ENCODE measurements around the gene UBE2K.
"Not testable (repeated sequence)": the region's sequence is repeated elsewhere in the genome, so short reads cannot be mapped to it uniquely, and the experiment has no call there.

Gene UBE2K

DNA sequence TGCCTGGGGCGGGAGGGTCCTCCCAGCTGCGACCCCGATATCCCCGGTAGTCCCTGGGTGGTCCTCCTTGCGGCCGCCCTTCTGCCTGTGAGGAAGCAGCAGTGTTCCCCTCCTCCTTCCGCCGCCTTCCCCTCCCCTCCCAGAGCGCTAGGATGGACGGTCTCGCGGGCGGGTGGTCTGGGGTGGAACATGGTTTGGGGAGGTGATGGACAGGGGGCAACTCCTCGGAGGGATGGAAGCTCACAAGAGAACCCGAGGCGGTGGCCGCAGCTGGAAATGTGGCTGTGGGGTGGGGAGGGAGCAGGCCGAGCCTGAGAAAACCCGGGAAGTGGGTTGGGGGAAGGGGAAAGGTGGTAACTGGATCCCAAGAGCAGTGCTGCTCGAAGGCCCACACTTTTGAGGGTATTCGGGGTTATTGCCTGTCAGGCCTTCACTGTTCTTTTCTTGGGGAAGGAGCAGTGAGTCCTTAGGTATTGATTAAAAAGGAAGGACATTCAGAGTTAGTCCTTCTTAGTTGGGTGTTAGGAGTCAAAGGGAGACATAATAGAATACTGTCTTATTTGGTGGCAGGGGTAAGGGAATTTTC lies 581 bp downstream of the UBE2K start:
- DNase-seq: no peak

DNA sequence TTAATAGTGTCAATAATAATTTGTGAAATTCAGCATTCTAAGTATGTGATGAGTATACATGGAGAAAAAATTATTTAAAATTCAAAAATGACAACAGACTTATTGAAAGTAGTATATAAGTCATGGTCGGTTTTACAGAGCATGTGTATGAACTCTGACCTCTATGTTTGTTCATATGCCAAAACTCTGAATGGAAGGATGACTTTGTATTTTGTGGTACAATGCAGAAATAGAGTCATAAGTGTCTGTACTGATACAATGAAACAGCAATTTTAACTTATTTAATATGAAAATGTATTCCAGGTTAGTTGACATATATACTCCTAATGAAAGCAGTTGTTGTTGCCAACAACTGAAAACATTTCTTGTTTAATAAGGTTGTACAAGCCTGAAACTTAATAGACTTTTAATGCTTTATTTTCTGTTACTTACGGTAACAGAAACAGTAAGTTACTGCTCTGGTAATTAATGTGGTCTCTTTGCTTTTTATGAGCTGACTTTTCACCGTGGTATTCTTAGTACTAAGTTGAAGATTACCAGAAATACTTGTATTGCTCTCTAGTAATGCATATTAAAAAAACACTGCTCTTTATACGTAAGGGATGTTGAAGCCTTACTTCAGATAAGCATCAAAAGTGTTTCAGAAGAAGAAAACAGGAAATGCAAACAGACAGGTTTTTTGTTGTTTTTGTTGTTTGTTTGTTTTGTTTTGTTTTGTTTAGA lies 1.9 kb downstream of the UBE2K start:
- no peak for DNase-seq

DNA sequence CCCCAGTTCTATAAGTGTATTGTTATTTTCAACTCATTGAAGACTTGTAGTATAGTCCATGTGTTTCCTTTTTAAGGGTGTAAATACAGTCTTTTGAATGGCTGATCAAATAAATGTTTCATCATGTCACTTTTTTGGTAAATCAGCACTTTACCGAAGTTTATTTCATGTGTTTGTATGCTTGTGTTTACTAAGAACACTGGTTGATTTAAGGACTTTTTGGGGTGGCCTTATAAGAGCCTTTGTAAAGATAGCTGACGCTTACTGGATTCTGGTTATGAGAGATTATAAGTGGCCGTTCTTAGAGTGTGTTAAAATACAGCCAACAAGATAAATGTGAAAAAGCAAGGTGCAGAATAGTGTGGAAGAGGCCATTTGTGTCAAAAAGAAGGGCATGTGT lies 2.6 kb downstream of the UBE2K start:
- no peak for DNase-seq

DNA sequence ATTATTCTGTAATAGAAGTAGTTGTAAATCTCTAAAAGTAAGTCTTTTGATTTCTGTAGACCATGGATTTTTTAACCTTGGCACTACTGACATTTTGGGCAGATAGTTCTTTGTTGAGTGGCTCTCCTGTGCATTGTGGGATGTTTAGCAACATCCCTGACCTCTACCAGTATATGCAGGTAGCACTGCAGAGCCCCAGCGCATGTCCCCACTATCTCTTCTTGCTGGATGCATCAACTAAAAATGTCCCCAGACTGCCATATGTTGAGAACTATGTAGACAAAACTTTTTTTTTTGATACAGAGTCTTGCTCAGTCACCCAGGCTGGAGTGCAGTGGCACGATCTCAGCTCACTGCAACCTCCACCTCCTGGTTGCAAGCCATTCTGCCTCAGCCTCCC lies 4.8 kb downstream of the UBE2K start:
- no peak for DNase-seq

DNA sequence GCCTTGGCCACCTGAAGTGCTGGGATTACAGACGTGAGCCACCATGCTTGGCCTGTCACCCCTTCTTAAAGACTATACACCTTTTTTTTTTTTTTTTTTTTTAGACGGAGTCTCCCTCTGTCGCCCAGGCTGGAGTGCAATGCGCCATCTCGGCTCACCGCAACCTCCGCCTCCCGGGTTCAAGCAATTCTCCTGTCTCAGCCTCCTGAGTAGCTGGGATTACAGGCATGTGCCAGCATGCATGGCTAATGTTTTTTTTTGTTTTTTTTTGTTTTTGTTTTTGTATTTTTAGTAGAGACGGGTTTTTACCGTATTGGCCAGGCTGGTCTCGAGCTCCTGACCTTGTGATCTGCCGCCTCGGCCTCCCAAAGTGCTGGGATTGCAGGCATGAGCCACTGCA lies 6.9 kb downstream of the UBE2K start:
- not testable (repeated sequence) for DNase-seq

DNA sequence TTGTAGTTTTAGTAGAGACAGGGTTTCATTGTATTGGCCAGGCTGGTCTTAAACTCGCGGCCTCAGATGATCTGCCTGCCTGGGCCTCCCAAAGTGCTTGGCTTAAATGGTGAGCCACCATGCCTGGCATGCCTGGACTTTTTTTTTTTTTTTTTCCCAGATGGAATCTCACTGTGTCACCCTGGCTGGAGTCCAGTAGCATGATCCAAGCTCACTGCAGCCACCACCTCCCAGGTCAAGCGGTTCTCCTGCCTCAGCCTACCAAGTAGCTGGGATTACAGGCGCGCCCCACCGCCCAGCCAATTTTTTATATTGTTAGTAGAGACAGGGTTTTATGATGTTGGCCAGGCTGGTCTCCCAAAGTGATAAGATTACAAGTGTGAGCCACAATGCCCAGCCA lies 8.4 kb downstream of the UBE2K start:
- no peak for DNase-seq

DNA sequence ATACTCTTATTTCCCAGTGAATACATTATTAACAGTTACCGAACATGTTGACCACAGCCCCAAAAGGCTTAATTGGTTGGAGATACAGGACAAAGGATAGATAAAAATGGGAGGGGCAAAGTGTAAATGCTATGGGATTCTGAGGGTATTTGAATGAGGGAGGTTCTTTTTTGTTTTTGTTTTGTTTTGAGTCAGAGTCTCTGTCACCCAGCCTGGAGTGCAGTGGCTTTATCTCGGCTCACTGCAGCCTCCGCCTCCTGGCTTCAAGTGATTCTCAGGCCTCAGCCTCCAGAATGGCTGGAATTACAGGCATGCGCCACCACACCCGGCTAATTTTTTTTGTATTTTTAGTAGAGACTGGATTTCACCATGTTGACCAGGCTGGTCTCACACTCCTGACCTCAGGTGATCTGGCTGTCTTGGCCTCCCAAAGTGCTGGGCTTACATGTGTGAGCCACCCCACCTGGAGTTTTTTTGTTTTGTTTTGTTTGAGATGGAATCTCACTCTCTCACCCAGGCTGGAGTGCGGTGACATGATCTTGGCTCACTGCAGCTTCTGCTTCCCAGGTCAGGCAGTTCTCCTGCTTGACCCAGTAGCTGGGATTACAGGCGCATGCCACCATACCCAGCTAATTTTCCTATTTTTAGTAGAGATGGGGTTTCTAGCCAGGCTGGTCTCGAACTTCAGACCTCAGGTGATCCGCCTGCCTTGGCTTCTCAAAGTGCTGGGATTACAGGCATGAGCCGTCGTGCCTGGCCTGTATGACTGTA lies 9.0 kb downstream of the UBE2K start:
- no peak for DNase-seq

DNA sequence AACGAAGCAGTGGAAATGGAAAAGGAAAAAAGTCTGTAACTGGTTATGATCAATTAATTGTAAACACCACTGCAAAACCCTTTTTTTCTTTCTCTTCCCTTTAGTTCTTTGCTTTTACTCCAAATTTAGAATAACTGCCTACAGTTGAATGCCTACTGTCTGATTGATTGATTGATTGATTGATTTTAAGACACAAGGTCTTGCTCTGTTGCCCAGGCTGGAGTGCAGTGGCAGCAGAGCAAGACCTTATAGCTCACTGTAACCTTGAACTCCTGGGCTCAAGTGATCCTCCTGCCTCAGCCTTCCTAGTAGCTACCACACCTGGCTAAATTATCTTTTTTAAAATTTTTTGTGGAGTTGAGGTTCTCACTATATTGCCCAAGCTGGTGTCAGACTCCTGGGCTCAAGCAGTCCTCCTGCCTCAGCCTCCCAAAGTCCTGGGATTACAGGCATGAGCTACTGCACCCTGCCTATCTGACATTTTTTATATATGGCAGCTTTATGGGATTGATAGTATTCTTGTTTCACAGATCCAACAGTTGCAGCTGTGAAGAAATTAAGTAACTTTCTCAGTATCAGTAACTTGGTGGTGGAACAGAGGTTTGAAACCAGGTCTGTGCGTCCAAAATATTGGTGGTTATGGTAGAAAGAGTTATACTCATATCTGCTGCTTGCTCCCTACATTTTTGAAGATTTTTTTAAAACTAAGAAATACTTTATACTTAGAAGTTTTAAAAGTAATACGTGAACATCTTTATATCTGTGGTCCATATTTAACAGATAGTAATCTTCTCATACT lies 12.4 kb downstream of the UBE2K start:
- DNase-seq: no peak

DNA sequence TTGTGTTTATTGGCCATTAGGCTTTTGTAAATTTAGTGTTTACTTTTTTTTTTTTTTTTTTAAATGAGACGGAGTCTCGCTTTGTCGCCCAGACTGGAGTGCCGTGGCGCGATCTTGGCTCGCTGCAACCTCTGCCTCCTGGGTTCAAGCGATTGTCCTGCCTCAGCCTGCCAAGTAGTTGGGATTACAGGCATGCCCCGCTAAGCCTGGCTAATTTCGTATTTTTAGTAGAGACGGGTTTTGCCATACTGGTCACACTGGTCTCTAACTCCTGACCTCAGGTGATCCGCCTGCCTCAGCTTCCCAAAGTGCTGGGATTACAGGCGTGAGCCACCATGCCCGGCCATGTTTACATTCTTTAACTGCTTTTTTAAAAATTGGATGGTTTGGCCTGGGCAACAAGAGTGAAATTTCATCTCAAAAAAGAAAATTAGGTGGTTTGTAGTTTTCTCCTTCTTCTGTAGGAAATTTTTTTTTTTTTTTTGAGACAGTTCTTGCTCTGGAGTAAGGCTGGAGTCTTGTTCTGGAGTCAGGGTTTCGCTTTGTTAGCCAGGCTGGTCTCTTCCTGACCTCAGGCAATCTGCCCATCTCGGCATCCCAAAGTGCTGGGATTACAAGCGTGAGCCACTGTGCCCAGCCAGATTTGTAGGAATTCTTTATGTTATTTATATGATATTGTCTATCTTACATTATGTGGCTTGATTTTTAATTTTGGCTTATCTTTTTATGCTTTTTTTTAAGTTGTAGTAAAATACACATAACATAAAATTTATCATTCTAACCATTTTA lies 15.1 kb downstream of the UBE2K start:
- no peak for DNase-seq

DNA sequence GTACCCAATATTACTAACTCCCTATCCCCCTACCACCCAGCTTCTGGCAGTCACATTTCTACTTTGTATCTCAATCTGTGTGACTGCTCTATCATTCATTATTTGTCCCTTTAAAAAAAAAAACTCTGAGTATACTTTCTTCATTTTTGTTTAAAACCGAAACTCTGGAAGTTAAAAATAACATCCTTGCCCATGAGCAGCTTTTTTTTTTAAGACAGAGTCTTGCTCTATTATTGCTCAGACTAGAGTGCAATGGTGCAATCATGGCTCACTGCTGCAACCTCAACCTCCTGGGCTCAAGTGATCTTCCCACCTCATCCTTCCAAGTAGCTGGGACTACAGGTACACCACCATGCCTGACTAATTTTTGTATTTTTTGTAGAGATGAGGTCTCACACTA lies 15.8 kb downstream of the UBE2K start:
- no peak for DNase-seq

DNA sequence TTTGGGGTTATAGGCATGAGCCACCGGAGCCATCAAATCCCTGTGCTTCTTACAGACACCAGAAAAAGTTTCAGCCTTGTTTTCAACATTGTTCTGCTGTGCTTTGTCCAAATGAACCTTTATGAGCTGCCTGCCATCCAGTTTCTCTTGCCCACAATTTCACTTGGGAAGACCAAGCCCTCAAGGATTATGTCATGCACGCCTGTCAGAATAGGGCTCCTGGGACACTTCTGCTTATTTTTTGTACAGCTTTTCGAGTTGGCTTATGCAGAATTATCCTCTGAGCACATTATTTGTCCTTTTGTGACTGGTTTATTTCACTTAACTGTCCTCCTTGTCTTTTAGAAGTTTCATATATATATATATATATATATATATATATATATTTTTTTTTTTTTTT lies 16.2 kb downstream of the UBE2K start:
- no peak for DNase-seq

DNA sequence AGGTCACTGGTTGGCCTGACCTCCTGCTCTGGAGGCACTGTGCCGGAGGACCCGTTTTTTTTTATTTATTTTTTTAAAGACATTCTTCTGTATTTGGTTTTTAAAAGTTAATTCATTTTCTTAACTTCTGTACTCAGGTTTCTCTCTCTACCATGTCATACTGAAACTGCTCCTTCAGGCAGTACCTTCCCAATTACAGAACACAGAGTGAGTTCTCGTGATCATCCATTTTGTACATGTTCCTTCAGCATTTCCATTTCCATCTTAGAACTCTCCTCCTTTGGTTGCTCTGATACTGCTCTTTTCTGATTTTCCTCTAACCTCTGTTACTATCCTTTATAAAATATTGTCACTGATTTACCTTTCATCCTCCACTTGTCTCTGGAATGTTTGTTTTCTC lies 17.9 kb downstream of the UBE2K start:
- no peak for DNase-seq

DNA sequence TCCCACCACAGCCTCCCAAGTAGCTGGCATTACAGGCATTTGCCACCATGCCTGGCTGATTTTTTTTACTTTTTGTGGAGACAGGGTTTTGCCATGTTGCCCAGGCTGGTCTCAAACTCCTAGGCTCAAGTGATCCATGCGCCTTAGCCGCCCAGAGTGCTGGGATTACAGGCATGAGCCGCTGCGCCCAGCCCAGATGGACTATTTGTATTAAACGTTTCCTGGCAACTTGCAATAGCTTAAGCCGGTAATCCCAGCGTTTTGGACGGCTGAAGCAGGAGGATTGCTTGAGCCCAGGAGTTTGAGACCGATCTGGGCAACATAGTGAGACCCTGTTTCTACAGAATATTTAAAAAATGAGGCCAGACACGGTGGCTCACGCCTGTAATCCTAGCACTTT lies 18.4 kb downstream of the UBE2K start:
- no peak for DNase-seq

DNA sequence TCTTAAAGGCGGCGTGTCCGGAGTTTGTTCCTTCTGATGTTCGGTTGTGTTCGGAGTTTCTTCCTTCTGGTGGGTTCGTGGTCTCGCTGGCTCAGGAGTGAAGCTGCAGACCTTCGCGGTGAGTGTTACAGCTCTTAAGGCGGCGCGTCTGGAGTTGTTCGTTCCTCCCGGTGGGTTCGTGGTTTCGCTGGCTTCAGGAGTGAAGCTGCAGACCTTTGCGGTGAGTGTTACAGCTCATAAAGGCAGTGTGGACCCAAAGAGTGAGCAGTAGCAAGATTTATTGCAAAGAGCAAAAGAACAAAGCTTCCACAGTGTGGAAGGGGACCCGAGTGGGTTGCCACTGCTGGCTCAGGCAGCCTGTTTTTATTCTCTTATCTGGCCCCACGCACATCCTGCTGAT lies 19.8 kb downstream of the UBE2K start:
- not testable (repeated sequence) for DNase-seq

DNA sequence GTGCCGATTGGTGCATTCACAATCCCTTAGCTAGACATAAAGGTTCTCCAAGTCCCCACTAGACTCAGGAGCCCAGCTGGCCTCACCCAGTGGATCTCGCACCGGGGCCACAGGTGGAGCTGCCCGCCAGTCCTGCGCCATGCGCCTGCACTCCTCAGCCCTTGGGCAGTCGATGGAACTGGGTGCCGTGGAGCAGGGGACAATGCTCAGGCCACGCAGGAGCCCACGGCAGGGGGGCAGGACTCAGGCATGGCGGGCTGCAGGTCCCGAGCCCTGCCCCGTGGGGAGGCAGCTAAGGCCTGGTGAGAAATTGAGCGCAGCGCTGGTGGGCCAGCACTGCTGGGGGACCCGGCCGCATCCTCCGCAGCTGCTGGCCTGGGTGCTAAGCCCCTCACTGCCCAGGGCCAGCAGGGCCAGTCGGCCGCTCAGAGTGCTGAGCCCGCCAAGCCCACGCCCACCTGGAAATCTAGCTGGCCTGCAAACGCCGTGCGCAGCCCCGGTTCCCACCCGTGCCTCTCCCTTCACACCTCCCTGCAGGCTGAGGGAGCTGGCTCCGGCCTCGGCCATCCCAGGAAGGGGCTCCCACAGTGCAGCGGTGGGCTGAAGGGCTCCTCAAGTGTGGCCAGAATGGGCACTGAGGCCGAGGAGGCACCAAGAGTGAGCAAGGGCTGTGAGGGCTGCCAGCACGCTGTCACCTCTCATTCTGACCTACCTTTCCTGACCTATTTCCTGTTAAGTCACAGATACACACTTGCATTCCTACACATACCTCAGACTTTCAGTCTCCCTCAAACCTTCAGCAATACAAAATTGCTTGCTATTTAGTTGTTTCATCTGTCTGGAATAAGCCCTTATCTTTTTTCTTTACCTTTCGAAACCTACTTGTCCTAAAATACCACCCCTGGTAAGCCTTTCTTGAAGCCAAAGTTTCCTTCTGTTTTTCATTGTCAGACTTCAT lies 20.7 kb downstream of the UBE2K start:
- no peak for DNase-seq

DNA sequence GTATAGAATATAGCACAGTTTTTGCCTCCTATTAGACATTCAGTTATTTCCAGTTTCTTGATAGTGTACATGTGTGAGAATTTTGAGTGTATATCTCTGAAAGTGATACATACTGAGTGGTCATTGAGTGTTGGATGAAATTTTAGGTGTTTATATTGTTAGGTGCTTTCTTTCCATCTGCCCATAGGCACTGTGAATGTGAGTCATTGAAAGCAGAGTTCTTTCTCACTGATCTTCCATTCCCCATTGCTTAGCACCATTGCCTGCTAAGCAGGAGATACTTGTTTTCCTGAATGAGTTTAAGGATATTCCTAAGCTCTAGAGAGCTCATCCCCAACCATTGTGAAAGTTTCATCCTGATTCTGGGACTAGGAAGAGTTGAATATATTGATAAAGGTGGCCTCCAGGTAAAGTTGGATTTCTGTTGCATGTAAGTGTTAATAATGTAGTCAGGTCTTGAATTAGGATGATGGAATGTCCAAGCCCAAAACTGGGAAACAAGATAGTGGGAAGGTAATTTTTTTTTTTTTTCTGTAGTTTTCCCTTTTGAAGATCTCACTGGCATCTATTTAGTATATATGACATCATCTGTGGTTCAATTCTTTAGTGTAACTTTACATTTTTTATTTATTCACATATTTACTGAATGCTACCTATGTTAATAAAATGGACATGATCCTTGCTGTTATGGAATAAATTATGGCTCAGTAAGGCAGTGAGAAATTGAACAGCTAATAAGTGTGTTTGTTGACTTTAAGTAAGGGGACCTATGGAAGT lies 22.1 kb downstream of the UBE2K start:
- no peak for DNase-seq

DNA sequence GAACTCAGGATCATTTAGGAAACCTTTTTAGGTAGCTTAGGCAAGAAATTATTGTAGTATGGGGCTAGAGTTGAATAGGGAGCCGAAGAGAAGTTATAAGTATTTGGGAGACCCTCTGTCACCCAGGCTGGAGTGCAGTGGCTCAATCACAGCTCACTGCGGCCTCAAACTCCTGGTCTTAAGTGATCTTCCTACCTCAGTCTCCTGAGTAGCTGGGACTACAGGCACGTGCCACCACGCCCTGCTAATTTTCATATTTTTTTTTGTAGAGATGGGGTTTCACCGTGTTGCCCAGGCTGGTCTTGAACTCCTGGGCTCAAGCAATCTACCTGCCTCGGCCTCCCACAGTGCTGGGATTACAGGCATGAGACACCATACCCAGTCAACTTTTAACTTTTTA lies 23.3 kb downstream of the UBE2K start:
- not testable (repeated sequence) for DNase-seq

DNA sequence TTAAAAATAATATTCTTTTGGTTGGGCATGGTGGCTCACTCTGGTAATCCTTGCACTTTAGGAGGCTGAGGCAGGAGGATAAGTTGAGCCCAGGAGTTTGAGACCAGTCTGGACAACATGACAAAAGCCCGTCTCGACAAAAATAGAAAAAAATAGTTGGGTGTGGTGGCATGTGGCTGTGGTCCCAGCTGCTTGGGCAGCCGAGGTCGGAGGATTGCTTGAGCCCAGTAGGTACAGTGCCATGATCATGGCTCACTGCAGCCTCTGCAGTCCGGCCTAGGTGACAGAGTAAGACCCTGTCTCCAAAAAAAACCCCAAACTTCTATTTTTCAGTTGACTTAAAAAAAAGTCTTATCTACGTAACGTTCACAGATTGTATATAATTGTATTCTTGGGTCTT lies 23.9 kb downstream of the UBE2K start:
- no peak for DNase-seq

DNA sequence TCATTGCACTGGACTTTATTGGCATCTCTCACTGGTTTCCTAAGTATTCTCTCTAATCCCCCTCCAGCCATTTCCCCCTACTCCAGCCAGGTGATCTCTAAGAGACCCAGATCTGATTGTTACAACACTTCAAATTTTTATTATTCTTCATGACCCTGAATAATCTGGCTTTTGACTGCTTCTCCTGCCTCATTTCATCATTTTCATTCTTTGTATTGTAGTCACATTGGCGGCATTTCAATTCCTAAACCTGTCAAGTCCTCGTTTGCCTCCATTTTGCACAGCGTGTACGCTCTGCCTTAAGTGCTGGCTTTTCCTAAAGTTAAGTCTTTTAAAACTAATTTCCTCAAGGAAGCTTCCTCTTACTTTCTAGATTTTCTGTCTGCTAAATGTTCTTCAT lies 31.6 kb downstream of the UBE2K start:
- DNase-seq: no peak

DNA sequence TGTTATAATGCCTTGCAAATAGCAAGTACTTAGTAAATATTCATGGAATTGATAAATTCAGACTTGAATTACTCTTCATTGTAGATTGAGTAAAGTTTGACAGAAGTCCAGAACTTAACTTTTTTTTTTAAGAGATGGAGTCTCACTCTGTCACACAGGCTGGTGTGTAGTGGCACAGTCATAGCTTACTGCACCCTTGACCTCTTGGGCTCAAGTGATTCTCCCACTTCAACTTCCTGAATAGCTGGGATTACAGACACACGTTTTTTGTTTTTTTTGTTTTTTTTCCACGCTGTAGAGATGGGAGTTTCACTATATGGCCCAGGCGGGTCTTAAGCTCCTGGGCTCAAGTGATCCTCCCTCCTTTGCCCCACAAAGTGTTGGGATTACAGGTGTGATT lies 32.1 kb downstream of the UBE2K start:
- no peak for DNase-seq

DNA sequence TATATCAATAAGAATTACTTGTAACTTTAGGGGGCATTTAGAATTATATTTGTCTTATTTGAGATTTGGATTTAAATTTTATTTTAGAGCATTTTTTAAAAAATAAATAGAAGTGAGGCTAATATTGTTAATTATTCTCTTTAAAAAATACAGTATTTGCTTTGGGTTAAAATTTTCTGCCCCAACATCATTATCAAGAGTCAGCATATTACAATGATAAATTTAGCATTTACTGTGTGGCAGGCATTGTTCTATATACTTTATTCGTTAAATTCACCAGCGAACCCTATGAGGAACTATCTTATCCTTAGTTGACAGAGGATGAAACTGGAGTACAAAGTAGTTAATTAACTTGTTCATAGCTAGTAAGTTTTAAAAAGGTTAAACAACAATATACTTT lies 34.0 kb downstream of the UBE2K start:
- DNase-seq: no peak

Measured in CD4-positive, alpha-beta T cell treated with Interleukin-15 for 1 hour (primary cell).